Activated T-helper 1 cell treated with anti-CD3 and anti-CD28 coated beads, Interleukin-12 subunit alpha, Interleukin-12 subunit beta, Interleukin-2, Interleukin-4 antibody, amounts not matched to agents 30 ng/mL and 10 ng/mL and 1 ng/mL, durations not matched to agents 14 hours and 24 hours and 36 hours (primary cell): ENCODE data around the gene GUCY1A2. TPM values are rescaled to one million over a fixed set of nuclear protein-coding genes. Genes with fewer than 3 reads are reported as not detected.
"Not testable (repeated sequence)": the region's sequence is repeated elsewhere in the genome, so short reads cannot be mapped to it uniquely, and the experiment has no call there.

ENCODE experiments used
- DNase-seq: peaks from one replicate; pipeline ENCODE4 v3.0.0; 2021; ENCODE audit warnings: low spot score
- H3K27ac Mint-ChIP-seq: one replicate; pipeline ENCODE4 v1.8.0; 2021; ENCODE audit warnings: mild to moderate bottlenecking, mixed read lengths
- H3K27me3 Mint-ChIP-seq: one replicate; pipeline ENCODE4 v1.8.0; 2022; ENCODE audit warnings: mild to moderate bottlenecking, moderate library complexity, mixed read lengths; ENCODE audit not compliant: insufficient read depth
- H3K36me3 Mint-ChIP-seq: one replicate; pipeline ENCODE4 v1.8.0; 2021; ENCODE audit warnings: low read depth, mixed read lengths
- H3K4me1 Mint-ChIP-seq: one replicate; pipeline ENCODE4 v1.8.0; 2021; ENCODE audit warnings: low read depth, mixed read lengths
- H3K4me3 Mint-ChIP-seq: one replicate; pipeline ENCODE4 v1.8.0; 2021; ENCODE audit warnings: mild to moderate bottlenecking, moderate library complexity, mixed read lengths
- H3K9me3 Mint-ChIP-seq: one replicate; pipeline ENCODE4 v1.8.0; 2021; ENCODE audit warnings: mixed read lengths
- intact Hi-C: fragments of 100-400 bp; cut with micrococcal nuclease; formaldehyde crosslinking; loops from one replicate; pipeline ENCODE4 v1.15.1; 2024
- total RNA-seq: library from RNA; stranded (reverse); gene quantifications from 2 replicates; pipeline ENCODE4 v1.2.3, GENCODE V29; 2022

GUCY1A2 gene
- total RNA-seq, 1 donor from 2014 or later: not detected

- no peak overlapping the region for H3K27ac Mint-ChIP-seq
- intact Hi-C loops: no loop called here
- no peaks in the 10 kb centered on the region for H3K4me1 Mint-ChIP-seq
- H3K36me3 Mint-ChIP-seq: no peaks in the 10 kb centered on the region
- no peak for DNase-seq
- peaks cover 10% of the 10 kb centered on the region for H3K9me3 Mint-ChIP-seq
- no peak overlapping the region for H3K4me3 Mint-ChIP-seq
- no peaks in the 10 kb centered on the region for H3K27me3 Mint-ChIP-seq
Observed at GRCh38 chr11:106889718-106890117, 128.6 kb downstream of the GUCY1A2 start.

- intact Hi-C loops: no loop called here
- Mint-ChIP-seq H3K9me3 (peaks cover 10% of the 10 kb centered on the region), H3K27ac (no peak overlapping the region), H3K4me1 (no peaks in the 10 kb centered on the region), H3K4me3 (no peak overlapping the region), H3K36me3 (no peaks in the 10 kb centered on the region), H3K27me3 (no peaks in the 10 kb centered on the region)
- no peak for DNase-seq
Observed at GRCh38 chr11:106888386-106888785, 129.9 kb downstream of the GUCY1A2 start.

- H3K36me3 Mint-ChIP-seq, H3K4me3 Mint-ChIP-seq, H3K27me3 Mint-ChIP-seq, DNase-seq, H3K27ac Mint-ChIP-seq, H3K4me1 Mint-ChIP-seq, intact Hi-C loops: not testable (repeated sequence)
- H3K9me3 Mint-ChIP-seq: peaks cover 29% of the 10 kb centered on the region
Observed at GRCh38 chr11:106883693-106884092, 134.6 kb downstream of the GUCY1A2 start.

- H3K9me3 Mint-ChIP-seq: peaks cover 37% of the 10 kb centered on the region
- H3K27me3 Mint-ChIP-seq: no peaks in the 10 kb centered on the region
- no peak for DNase-seq
- H3K27ac Mint-ChIP-seq: no peak overlapping the region
- H3K36me3 Mint-ChIP-seq: no peaks in the 10 kb centered on the region
- H3K4me3 Mint-ChIP-seq: no peak overlapping the region
- no peaks in the 10 kb centered on the region for H3K4me1 Mint-ChIP-seq
- intact Hi-C loops: no loop called here
Observed at GRCh38 chr11:106879832-106880546, 138.3 kb downstream of the GUCY1A2 start.

GRCh38 chr11:106879029-106879428, 139.2 kb downstream of the GUCY1A2 start:
- Mint-ChIP-seq H3K9me3 (peaks cover 33% of the 10 kb centered on the region), H3K4me3 (no peak overlapping the region), H3K4me1 (no peaks in the 10 kb centered on the region), H3K27me3 (no peaks in the 10 kb centered on the region), H3K36me3 (no peaks in the 10 kb centered on the region), H3K27ac (no peak overlapping the region)
- intact Hi-C loops: no loop called here
- no peak for DNase-seq

- H3K9me3 Mint-ChIP-seq: peaks cover 36% of the 10 kb centered on the region
- H3K4me3 Mint-ChIP-seq: no peak overlapping the region
- H3K27me3 Mint-ChIP-seq: no peaks in the 10 kb centered on the region
- intact Hi-C loops: no loop called here
- H3K27ac Mint-ChIP-seq: no peak overlapping the region
- DNase-seq: no peak
- no peaks in the 10 kb centered on the region for H3K4me1 Mint-ChIP-seq
- no peaks in the 10 kb centered on the region for H3K36me3 Mint-ChIP-seq
Observed at GRCh38 chr11:106875013-106875412, 143.3 kb downstream of the GUCY1A2 start.

- H3K9me3 Mint-ChIP-seq: peaks cover 24% of the 10 kb centered on the region
- no peaks in the 10 kb centered on the region for H3K27me3 Mint-ChIP-seq
- H3K27ac Mint-ChIP-seq: no peak overlapping the region
- H3K36me3 Mint-ChIP-seq: no peaks in the 10 kb centered on the region
- intact Hi-C loops: no loop called here
- no peaks in the 10 kb centered on the region for H3K4me1 Mint-ChIP-seq
- no peak for DNase-seq
- H3K4me3 Mint-ChIP-seq: no peak overlapping the region
Observed at GRCh38 chr11:106872246-106872645, 146.0 kb downstream of the GUCY1A2 start.

GRCh38 chr11:106858200-106858599, 160.1 kb downstream of the GUCY1A2 start:
- intact Hi-C loops: no loop called here
- Mint-ChIP-seq H3K4me1 (no peaks in the 10 kb centered on the region), H3K4me3 (no peak overlapping the region), H3K27me3 (no peaks in the 10 kb centered on the region), H3K9me3 (peaks cover 15% of the 10 kb centered on the region), H3K36me3 (no peaks in the 10 kb centered on the region), H3K27ac (no peak overlapping the region)
- DNase-seq: no peak

- no peaks in the 10 kb centered on the region for H3K36me3 Mint-ChIP-seq
- H3K4me3 Mint-ChIP-seq: no peak overlapping the region
- H3K4me1 Mint-ChIP-seq: no peaks in the 10 kb centered on the region
- H3K27me3 Mint-ChIP-seq: no peaks in the 10 kb centered on the region
- H3K9me3 Mint-ChIP-seq: peaks cover 29% of the 10 kb centered on the region
- no peak for DNase-seq
- intact Hi-C loops: no loop called here
- no peak overlapping the region for H3K27ac Mint-ChIP-seq
Observed at GRCh38 chr11:106856566-106856965, 161.7 kb downstream of the GUCY1A2 start.

GRCh38 chr11:106854429-106854828, 163.8 kb downstream of the GUCY1A2 start:
- Mint-ChIP-seq H3K4me1 (no peaks in the 10 kb centered on the region), H3K4me3 (no peak overlapping the region), H3K36me3 (no peaks in the 10 kb centered on the region), H3K27ac (no peak overlapping the region), H3K27me3 (no peaks in the 10 kb centered on the region), H3K9me3 (peaks cover 34% of the 10 kb centered on the region)
- no peak for DNase-seq
- intact Hi-C loops: no loop called here

- Mint-ChIP-seq H3K27ac (no peak overlapping the region), H3K4me1 (no peaks in the 10 kb centered on the region), H3K36me3 (no peaks in the 10 kb centered on the region), H3K9me3 (peaks cover 34% of the 10 kb centered on the region), H3K4me3 (no peak overlapping the region), H3K27me3 (no peaks in the 10 kb centered on the region)
- no peak for DNase-seq
- intact Hi-C loops: no loop called here
Observed at GRCh38 chr11:106853850-106854401, 164.3 kb downstream of the GUCY1A2 start.

GRCh38 chr11:106852779-106853178, 165.5 kb downstream of the GUCY1A2 start:
- Mint-ChIP-seq H3K27me3 (no peaks in the 10 kb centered on the region), H3K27ac (no peak overlapping the region), H3K9me3 (peaks cover 37% of the 10 kb centered on the region), H3K36me3 (no peaks in the 10 kb centered on the region), H3K4me3 (no peak overlapping the region), H3K4me1 (no peaks in the 10 kb centered on the region)
- DNase-seq: no peak
- intact Hi-C loops: no loop called here

GRCh38 chr11:106848526-106848925, 169.8 kb downstream of the GUCY1A2 start:
- Mint-ChIP-seq H3K27me3 (no peaks in the 10 kb centered on the region), H3K4me3 (no peak overlapping the region), H3K9me3 (peaks cover 40% of the 10 kb centered on the region), H3K27ac (no peak overlapping the region), H3K4me1 (no peaks in the 10 kb centered on the region), H3K36me3 (no peaks in the 10 kb centered on the region)
- intact Hi-C loops: no loop called here
- no peak for DNase-seq

GRCh38 chr11:106842134-106842533, 176.1 kb downstream of the GUCY1A2 start:
- H3K27ac Mint-ChIP-seq: no peak overlapping the region
- no peaks in the 10 kb centered on the region for H3K27me3 Mint-ChIP-seq
- H3K4me1 Mint-ChIP-seq: no peaks in the 10 kb centered on the region
- no peak for DNase-seq
- intact Hi-C loops: no loop called here
- H3K4me3 Mint-ChIP-seq: no peak overlapping the region
- H3K36me3 Mint-ChIP-seq: no peaks in the 10 kb centered on the region
- peaks cover 26% of the 10 kb centered on the region for H3K9me3 Mint-ChIP-seq
